Measurements from ENCODE around the gene CADM1. TPM values are rescaled to one million over a fixed set of nuclear protein-coding genes. Genes with fewer than 3 reads are reported as not detected.

Gene CADM1
- total RNA-seq, 1 experiment from 2014 or later: 46.9 TPM

DNA sequence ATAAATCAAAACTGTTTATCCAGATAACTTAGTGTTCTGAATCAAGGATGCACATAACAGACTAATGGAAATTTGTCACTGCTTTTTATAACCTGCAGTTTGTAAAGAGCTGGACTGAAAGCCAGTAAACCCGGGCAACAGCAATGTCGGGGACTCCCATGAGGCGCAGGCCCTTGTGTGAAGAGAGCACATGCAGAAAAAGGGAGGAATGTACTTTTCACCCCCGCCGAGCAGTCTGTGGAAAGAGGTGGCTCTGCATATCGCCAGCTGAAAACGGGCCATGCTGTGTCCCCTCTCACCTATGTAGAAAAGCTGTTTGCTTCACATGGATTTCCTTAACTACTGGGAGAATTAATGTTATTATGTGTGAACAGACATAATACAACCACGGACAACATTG lies 291.2 kb downstream of the CADM1 start:
- DNase-seq (ENCODE audit: low spot score): no peak

DNA sequence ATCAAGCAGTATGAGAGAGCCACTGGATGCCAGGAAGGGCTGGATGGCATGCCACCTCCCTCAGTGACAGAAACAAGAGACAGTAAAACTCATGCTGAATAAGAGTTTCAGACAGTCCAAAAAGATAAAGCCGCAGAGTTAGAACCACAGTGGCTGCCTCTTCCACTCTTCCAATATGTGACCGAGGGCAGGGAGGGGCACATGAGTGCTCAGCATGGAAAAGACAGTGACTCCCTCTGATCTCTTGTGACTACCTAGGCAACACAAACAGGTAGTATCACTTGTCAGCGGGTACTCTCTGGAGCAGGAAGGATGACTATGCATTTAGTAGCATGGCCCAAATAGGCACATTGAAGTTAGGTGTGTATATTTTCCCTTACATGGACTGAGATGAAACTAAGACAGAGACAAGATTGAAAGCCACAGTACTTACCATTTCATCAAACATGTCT lies 295.4 kb downstream of the CADM1 start:
- no peak for DNase-seq (ENCODE audit: low spot score)

DNA sequence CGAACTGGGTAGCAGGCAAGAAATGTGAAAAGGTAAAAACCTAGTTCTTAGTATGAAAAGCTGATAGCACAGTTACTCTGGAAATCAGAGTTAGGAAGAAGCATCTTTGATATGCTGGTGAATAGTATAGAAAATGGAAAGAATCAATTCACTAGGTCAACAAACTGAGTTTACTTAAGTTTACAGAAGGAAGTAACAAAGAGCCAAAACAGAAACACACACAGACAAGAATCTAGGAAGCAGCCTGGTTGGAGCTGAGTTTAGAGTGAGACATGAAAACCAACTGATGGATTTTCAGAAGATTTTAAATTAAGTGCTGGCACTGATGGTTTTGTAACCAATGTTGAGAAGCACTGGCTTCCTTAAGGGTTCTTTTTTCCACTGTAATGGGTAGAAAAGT lies 296.3 kb downstream of the CADM1 start:
- no peak for DNase-seq (ENCODE audit: low spot score)

DNA sequence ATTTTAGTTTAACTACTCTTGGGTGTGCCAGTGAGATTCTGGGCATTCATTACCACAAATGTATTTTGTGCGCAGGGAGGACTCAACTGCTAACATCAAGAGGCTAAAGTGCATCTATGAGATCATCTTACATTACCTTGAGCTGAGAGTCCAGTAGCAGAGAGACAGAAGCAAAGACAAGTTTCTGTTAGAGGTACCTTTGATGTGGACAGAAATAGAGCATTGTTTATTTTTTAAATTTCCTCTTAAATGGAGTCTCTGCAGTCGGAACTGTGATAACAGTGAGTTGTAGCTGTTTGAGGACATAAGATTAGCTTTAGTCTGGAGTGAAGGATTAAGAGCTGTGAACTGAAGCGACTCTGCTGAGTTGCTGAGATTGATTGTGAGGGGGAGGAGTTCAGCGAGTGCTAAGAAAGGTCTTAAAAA lies 297.0 kb downstream of the CADM1 start:
- no peak for DNase-seq (ENCODE audit: low spot score)

DNA sequence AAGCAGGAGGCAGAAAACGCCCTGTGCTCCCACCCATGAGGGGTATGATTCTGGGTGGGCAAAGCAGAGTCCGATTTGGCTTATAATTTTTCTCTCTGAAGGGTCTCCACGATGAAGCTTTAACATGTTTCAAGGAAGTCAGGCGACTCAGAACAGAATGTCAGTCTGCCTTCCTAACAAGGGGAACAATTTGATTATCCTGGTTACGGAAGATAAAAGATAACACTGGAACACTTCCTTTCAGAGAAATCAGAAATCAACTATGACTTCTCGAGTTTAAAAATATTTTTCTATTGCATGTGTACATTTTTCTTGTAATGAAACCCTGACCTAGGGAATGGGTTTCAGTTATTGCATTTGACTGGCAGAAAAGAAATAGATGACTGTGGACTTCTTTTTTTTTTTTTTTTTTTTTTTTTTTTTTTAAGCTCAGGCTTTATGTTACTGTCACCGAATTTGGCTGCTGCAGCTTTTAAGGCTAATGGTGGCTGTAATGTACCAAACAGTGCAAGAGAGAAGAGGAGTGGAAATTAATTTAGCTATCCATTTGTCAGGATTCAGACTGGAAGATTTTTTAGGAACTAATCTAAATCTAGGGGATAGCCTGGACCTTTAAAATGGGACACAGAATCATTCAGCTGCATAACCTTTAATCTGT lies 297.7 kb downstream of the CADM1 start:
- DNase-seq (ENCODE audit: low spot score): no peak

DNA sequence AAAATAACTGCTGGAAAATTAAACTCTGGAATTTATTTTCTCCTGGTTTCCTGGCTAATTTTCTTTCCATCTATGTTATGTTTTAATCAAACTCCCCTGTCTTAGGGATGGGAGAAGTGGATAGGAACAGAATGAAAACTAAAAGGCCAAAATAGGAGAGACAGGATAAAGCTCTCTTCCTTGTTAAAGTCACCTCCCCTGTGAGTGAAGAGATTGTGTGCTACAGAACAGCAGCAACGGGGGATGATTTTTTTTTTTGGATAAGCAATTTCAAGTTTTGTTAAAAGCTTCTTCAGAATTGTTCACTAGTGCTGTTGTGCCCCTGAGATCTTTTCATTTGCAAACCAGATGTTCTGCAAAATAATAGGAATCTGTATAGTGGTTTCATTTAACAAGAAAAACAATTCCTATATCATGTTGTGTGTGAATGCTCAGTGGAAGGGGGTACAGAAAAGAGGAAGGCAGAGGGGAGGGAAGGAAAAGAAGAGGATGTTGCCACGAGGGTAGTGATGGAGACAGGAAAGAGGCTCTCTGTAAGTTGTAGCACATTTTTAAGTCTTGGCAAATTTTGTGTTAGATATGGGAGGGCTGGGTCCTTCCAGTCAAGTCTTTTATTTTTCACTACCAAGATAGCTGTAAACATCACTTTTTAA lies 301.2 kb downstream of the CADM1 start:
- no peak for DNase-seq (ENCODE audit: low spot score)

DNA sequence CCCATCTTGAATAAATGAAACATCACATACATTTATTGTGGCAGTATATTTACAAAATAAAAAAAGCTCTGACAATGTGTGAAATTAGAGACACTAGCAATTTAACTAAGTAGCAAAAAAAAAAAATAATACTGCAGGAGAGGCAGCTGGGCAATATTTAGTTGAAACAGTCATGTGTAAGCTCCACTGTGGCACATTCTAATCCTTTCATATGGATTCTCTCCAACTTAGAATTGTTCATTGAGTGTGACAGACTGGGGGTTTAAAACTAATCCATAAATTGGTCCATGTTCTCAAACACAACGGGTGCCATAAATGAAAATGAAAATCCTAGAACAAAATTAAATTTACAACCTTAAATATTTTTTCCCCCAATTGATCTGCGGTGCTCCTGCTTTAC lies 302.1 kb downstream of the CADM1 start:
- DNase-seq (ENCODE audit: low spot score): no peak

DNA sequence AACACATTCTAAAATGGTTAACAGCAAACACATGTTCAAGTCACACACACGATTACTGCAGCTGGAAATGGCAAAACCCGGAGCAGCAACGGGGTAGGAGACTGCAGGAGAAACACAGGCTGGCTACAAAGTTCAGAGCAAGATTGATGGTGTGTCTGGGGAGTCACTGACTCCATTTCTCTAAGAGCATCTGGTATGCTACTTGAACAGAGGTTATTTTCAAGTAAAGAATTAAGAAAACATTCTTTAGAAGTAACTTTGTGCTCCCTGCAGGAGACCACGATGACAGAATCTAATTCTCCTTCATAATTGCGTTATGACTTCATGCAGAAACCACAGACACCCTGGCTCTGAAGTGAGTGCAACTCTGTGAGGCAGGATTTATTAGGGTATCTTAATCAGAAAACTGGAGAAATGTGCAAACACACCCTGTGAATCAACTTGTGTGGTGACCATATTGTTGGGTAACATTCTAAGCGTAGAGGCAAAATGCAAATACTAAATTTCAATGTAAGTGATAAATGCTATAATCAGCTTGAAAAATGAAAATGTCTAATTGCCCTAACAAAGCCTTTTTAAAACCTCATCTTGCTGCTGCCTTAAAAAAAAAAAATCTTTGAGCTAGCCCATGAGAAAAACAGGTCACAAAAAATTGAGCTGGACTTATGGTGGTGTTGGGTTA lies 303.0 kb downstream of the CADM1 start:
- peak; percentile 41 for DNase-seq (ENCODE audit: low spot score)

DNA sequence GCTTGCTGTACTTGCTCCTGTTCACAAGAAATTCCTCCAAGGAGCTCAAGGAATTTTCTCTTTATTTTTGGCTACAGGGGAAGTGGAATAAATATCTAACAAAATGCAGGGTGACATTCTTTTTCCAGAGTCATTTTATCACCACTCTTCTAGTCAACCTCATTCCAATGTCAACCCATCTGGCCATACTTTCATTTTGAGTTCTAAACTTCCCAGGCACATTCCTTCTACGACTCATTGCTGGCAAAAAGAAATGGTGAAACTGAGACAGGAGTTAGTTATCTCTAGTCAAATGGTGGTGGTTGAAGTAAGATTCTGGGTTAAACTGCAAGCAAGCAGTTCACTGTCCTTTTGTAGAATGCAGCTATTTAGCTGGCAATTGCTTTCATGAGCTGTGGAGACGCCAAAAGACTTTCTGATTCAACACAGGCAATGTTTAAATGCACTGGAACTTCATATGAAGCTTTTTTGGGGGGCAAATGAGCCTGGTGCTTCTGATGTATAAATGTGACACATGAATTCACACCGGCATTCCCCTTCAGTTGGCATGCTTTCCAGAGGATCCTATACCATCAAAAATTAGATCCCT lies 304.6 kb downstream of the CADM1 start:
- no peak for DNase-seq (ENCODE audit: low spot score)

DNA sequence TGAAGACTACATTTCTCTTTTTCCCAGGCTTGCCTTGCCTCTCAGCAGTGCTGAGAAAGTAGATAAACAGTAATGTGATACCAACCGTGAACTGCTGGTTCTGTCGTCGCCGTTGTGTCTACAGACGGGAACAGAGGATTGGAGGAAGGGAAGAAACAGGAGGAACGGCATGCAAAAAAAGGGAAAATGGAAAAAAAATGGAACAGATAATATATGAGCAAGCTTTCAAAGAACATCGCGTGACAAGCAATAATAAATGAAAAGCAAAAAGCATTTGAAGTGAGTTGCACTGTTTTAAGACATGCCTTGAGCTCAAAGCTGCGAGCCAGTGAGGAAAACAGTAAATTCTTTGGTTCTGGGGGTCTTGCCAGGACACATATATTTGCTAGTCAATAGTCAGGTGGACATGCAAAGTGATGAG lies 305.9 kb downstream of the CADM1 start:
- no peak for DNase-seq (ENCODE audit: low spot score)

DNA sequence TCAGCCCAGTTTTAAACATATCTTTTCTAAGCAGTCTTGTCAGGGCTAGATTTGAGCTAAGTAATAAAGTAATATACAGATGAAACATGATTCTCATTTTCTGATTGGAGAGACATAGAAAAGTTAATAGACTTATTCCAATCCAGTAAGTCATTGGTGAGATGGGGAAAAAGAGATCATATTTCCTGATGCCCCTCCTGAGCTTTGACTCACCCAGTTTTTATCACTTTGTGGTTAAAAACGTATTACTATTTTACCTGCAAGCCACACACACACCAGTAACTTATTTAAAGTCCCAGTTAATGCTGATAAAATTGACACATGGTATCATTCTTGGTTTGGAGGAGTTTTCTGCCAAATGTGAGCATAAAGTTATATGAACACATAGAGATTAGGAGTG lies 306.8 kb downstream of the CADM1 start:
- DNase-seq (ENCODE audit: low spot score): no peak

DNA sequence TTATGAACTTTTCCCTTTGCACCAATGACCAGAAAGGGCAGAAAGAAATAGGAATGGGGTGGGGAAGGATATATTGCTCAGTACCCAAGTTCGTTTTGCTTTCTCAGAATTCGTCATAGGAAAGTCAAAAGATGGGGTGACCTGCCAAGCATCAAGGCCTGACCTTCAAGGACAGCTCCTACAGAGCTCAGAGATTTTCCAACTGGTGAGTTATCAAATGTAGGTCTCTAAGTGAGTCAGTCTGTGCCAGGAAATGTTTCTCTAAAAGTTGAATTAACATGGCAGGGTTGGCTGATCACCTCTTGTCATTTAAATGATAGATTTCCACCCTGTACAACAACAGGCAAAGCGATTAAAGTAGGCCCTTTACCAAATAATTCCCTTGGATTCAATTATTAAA lies 307.2 kb downstream of the CADM1 start:
- no peak for DNase-seq (ENCODE audit: low spot score)

DNA sequence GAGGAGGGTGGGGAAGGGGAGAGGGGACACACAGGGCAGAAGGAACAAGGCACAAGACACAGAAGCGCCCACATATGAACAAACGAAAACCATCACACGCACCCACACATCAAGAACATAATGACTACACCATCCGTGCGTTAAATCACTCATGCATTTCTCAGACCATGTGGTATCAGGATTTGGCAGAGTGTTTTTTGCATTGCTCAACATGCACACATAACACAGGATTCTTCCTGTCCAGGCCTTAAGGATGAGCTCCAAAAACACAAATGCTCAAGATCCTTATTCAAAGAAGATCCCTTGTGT lies 309.5 kb downstream of the CADM1 start:
- no peak for DNase-seq (ENCODE audit: low spot score)

DNA sequence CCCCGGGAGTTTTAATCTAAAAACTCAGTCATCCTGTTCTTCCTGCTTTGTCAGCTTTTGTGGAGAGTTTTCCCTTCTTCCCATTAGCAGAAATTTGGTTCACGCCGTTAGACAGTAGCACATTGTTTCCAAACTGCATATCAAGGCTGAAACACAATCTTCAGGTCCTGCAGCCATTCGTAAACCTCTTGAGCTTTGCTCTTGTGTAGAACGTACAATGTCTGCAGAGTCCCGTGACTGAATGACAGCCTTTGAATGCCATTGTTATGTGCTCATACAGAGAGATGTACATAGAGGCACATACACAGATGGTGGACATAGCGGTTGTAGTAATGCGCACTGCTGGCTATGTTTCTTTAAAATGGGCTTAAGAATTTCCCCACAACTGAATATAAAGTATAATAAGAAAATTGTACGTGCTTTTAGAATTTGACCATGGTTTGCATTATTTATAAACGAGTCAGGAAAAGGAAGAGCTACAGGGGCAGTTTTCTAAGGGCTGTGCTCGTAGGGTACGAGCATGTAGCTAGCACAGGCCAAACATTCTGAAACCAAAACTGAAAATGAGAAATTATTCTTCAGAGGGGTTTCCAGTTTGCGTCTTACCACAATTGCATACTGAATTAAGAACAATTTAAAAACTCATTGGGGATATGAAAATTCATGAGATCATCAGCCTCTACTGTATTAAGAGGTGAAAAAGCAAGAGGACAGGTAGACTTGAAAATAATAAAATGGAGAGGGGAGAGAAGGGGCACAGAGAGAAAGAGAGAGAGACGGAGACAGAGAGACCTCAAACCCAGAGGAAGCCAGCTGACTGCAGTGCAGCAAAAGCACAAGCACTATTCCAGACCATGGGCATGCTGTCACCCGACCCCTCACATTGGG lies 310.1 kb downstream of the CADM1 start:
- no peak for DNase-seq (ENCODE audit: low spot score)

DNA sequence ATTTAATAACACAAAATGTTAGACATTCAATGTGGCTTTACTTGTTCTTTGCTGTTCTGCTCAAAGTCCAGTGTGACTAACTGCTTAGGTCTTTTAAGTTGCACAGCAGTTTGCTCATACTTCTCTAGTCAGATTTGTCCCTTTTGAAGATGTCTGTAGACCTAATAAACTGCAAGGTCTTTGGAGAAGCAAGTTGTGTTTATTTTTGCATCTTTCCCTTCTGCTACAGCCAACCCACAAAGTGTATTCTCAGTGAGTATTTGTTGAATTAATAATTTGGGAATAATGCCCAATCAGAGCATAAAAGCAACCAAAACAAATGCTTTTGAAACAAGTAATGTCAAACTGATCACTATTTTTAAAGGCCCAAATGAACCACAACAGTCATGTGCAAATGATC lies 312.5 kb downstream of the CADM1 start:
- DNase-seq (ENCODE audit: low spot score): no peak

DNA sequence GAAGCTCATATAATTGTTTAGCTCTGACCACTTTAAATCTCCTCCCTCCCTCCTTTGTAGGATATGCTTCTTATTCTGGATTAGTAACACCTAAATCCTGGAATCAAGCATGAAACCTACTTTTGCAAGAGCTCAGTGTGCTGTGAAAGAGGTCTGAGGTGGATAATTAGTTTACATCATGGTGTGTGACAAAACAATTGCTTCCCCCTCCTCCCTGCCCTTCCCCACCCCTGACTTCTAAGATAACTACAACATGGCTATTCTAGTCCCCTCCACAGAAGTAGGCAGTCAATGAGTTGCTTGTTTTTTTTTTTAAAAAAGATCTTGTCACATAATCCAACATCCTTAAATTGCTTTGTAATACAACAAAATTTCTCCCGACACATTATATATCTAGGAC lies 314.0 kb downstream of the CADM1 start:
- no peak for DNase-seq (ENCODE audit: low spot score)

DNA sequence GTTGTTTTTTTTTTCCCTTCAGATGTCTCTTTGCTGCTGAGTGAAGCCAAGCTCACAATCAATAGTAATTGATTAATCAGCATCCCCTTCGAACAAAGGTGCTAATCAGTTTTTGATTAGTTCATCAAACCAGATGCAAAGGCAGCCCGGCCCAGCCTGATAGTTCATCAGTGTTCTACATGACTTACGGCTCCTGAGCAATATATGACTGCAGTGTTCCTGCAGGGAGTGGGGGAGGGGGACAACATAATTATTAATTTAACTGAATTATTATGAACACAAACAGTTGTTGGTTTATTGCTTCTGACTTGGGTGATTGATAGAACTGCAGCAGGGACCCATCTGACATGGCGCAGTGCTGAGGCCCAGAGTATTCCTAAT lies 315.3 kb downstream of the CADM1 start:
- DNase-seq (ENCODE audit: low spot score): no peak

DNA sequence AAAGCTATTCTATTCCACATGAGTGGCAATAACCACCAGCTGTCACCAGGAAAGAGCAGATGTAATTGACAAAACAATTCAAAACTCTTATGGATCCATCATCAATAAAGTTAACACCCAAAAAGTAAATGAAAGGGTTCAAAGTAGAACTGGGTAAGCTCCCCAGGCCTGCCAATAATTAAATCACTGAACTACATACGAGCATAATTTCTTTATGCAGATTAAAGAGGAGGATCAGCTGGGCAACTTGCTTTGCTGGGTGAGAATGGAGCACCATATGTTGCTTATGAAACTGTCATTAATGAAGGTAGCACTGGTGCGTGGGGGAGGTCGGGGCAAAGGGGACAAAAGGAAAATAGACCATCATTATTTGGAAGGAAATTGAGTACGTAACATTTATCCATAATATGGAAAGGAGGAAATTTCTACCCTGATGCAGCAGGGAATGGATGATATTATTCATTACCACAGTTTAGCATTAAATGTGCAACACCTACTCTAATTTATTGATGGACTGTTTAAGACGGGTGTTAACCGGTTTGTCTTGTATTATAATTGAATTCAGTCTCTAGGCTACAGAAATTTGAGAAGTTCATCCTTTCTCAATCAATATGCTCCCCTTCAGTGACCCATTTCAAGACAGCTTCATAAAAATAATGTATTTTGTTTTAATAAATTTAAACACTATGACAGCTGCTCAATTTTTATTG lies 315.9 kb downstream of the CADM1 start:
- DNase-seq (ENCODE audit: low spot score): no peak

DNA sequence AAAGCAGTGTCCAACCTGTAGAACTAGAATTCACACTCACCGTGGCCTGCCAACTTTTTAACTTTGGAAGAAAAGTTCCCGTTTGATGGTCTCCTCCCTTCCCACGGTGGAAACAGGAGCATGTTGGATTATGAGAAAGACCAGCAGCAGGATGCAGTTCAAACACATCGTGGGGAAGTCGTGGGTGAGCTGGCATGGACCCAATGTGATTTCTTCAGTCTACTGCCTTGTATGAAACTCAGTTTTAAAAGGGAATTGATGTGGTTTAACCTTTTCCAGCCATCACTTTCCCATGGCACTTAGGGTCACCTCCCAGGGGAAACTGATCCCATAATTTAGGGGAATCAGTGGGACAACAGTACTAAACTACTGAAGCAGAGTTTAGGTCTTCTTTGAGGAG lies 318.3 kb downstream of the CADM1 start:
- DNase-seq (ENCODE audit: low spot score): no peak

DNA sequence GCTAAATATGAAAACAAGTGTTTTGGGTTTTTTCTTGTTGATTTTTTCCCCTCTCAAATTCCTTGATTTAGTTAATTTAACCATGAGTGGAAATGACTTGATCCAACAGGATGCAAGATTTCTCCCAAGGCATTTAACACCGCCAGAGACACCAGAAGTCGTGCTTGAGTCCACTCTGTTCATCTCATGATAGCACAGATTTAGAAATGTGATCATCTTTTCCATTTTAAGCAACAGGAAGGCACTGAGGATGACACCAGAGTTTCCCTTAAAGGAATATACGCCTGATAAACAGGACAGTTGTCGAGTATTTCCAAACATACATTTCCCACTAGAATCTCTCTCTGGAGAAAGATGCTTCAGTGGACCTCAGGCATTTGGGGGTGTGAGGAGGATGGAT lies 318.7 kb downstream of the CADM1 start:
- no peak for DNase-seq (ENCODE audit: low spot score)

DNA sequence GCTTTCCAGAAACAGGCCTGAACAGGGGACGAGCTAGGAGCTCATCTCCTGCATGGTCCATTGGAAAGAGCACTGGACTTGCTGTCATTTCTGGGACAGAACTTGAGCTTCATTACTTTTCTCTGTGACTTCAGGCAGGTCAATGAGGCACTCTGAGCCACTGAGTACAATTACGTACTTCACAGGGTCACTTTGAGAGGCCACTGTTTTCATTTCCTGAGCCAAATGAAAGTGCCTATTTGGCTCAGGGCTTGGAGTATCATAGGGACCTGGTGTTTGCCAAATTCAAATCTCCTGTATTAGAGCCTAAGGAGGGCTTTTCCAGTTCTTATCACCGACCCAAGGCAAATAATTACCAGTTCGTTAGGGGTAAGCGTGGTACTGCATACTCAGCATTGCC lies 319.3 kb downstream of the CADM1 start:
- no peak for DNase-seq (ENCODE audit: low spot score)
